NCI-H2196 (cell line): ENCODE data around the gene SNAPC2.
"Not testable (repeated sequence)": the region's sequence is repeated elsewhere in the genome, so short reads cannot be mapped to it uniquely, and the experiment has no call there.

Experiments
- DNase-seq: peaks from one replicate; lab custom pipeline; 2025; ENCODE audit not compliant: unreplicated experiment; lab: John Stamatoyannopoulos, UW

SNAPC2 gene

GRCh38 chr19:7888145-7888825 lies 31.9 kb upstream of the SNAPC2 start, which contains the start of gene LRRC8E:
Gene LRRC8E, plus strand, starts transcription at chr19:7888510. Its CDS starts 7,094 bp downstream, at chr19:7895604.
- DNase-seq: no peak

DNA sequence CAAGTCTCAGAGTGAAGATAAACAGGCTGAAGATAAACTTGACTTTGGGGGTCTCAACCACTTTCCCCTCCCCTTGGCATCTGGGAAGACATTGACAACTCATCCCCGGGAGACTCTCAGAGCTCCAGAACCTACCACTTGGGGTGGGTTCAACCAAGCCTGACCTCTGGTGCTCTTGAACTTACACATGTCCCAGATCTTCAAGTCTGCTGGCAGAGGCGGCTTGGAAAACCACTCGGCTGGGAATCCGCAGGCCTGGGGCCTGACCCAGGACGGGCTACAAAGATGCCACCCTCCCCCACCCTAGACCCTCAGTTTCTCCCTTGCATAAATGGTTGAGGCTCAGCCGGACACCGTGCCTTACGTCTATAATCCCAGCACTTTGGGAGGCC lies 31.3 kb upstream of the SNAPC2 start:
- DNase-seq: no peak

DNA sequence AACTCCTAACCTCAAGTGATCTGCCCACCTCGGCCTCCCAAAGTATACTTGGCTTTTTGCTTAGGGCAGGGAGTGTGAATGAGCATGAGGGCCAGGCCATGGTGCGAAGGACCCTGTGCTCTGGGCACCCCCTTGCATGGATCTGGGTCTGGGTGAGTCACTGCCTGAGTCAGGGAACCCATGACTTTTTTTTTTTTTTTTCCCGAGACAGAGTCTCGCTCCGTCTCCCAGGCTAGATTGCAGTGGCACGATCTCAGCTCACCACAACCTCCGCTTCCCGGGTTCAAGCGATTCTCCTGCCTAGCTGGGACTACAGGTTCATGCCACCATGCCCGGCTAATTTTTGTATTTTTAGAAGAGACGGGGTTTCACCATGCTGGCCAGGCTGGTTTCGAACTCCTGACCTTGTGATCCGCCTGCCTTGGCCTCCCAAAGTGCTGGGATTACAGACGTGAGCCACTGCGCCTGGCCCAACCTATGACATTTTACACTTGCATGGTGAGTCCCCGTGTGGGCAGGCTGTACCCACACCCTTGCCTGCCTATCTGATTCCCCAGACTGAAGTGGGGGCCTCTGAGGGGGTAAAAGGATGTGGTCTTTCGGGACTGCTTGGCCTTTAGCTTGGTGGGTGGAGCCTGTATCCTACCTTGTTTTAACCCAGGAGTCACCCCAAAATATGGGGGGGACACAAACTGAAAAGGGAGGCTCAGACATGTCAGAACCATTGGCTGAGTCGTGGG lies 26.6 kb upstream of the SNAPC2 start:
- DNase-seq: not testable (repeated sequence)

DNA sequence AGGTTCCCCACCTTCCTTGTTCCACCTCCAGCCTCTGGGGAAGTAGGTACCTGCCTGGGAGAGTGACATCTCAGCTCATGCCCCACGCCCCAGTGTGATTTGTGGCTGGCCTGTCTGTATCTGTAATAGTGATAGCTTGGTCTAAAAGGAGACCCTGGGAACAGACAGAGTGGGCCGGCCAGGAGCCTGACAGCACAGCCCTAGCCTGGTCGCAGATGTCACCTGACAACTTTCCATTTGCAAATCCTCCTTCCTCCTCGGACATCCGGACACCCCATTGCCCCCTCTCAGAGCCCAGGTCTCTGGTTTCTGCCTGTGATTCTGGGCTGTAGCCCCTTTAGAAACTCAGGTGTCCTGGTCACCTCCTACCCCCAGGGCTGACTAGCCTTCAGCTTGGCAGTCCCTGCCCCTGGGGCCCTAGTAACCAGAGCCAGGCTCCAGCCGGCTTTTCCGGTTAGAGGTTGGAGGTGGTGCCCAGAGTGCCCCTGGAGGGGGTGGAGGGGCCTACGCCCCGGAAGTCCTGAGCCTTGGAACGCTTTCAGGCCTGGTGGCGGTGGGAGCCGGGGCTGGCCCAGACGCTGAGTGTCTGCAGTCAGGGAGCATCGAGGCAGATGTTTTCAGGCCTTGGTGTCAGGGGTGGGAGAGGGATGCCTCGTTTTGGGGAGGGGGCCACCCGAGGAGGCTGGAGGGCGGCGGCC lies 25.4 kb upstream of the SNAPC2 start:
- DNase-seq: no peak

DNA sequence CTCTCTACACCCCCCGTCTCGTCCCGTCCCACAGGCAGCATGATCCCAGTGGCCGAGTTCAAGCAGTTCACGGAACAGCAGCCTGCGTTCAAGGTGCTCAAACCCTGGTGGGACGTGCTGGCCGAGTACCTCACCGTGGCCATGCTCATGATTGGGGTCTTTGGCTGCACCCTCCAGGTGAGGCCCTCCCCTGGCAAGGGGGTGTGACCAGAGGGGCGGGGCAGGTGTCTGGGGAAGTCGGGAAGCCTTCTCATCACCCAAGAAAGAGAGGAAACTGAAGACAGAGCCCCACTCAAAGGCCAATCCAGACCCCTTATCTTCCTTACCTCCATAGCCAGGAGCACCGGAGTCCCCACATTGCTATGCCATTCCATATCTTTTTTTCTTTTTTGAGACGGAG lies 24.6 kb upstream of the SNAPC2 start:
- DNase-seq: no peak

GRCh38 chr19:7897292-7897691 lies 22.8 kb upstream of the SNAPC2 start:
- DNase-seq: no peak

GRCh38 chr19:7898967-7899366 lies 21.2 kb upstream of the SNAPC2 start:
- no peak for DNase-seq

DNA sequence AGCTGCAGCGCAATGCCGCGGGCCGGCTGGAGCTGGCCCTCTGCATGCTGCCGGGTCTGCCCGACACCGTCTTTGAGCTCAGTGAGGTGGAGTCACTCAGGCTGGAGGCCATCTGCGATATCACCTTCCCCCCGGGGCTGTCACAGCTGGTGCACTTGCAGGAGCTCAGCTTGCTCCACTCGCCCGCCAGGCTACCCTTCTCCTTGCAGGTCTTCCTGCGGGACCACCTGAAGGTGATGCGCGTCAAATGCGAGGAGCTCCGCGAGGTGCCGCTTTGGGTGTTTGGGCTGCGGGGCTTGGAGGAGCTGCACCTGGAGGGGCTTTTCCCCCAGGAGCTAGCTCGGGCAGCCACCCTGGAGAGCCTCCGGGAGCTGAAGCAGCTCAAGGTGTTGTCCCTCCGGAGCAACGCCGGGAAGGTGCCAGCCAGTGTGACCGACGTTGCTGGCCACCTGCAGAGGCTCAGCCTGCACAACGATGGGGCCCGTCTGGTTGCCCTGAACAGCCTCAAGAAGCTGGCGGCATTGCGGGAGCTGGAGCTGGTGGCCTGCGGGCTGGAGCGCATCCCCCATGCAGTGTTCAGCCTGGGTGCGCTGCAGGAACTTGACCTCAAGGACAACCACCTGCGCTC lies 20.3 kb upstream of the SNAPC2 start:
- DNase-seq: no peak

GRCh38 chr19:7900401-7900870 lies 19.7 kb upstream of the SNAPC2 start:
- no peak for DNase-seq

DNA sequence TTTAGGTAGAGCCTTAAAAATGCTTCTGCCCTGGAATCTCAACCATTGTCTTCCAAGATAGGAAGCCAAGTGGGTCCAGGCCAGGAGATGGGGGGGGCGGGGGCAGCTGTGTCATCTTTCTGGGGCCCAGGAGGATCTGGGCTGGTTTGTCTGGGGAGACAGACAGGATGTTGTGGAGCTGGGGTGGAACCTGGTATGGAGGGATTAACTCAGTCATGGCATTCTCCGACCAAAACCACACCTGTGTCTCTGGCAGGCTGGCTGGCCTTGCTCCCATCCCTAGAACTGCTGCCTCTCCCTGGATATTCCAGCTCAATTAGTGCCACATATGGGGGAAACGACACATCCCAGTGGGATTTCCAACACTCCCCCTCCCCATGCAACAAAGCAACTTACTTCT lies 19.2 kb upstream of the SNAPC2 start:
- no peak for DNase-seq

GRCh38 chr19:7901337-7901736 lies 18.8 kb upstream of the SNAPC2 start:
- DNase-seq: no peak

DNA sequence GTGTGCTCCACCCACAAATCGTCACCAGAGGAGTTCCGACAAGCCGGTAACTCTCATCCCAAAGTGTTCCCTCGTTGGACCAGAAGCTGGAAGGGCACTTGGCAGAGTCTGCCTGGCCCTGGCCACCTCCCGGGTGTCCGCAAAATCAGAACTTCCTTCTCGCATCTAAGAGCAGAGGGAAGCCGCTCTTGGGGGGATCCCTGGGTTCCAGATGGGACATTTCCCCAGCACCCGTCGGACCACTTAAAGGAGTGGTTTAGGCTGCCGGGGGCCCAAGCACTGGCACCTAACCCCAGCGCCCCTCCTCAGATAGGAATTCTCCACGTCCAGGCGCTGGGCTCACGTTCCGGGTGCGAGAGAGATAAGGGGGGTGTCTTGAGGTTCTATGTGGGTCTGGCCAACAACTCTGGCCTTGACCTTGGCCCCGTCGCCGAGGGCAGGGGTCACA lies 17.3 kb upstream of the SNAPC2 start:
- DNase-seq: no peak

DNA sequence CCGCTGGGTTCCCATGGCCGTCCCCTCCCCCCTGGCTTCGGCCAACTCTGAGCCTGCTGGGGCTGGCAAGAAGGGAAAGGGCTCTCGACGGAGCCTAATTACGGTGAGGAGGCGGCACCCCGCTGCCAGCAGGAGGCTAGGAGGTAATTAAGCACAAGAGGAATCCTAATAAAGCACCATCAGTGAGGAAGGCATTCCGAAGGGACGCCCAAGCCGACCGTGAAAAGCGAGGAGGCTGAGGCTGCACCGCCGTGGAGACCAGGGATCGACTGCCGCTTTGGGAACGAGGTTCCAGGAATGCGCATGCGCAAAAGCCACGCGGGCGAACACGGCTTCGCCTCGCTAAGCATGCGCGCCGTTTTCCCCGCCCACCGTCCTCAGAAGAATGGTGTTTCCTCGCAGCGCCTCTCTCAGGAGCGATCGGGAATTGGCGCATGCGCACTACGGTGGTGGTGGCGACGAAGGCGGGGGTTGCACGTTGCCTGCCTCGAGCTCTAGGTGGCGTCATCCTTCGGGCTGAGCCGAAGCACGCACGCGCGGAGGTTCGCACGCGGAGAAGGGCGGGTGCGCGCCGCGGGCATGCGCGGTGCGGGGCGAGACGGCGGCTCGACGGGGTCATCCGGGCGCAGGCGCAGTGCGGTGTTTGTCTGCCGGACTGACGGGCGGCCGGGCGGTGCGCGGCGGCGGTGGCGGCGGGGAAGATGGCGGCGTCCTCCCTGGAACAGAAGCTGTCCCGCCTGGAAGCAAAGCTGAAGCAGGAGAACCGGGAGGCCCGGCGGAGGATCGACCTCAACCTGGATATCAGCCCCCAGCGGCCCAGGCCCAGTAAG lies 16.7 kb upstream of the SNAPC2 start, which contains the start of gene MAP2K7:
TSS of gene MAP2K7 (plus strand) at position 634 of the 830 bp plus-strand sequence. CDS start at position 702, 68 bp downstream.
- peak; percentile 100 for DNase-seq

DNA sequence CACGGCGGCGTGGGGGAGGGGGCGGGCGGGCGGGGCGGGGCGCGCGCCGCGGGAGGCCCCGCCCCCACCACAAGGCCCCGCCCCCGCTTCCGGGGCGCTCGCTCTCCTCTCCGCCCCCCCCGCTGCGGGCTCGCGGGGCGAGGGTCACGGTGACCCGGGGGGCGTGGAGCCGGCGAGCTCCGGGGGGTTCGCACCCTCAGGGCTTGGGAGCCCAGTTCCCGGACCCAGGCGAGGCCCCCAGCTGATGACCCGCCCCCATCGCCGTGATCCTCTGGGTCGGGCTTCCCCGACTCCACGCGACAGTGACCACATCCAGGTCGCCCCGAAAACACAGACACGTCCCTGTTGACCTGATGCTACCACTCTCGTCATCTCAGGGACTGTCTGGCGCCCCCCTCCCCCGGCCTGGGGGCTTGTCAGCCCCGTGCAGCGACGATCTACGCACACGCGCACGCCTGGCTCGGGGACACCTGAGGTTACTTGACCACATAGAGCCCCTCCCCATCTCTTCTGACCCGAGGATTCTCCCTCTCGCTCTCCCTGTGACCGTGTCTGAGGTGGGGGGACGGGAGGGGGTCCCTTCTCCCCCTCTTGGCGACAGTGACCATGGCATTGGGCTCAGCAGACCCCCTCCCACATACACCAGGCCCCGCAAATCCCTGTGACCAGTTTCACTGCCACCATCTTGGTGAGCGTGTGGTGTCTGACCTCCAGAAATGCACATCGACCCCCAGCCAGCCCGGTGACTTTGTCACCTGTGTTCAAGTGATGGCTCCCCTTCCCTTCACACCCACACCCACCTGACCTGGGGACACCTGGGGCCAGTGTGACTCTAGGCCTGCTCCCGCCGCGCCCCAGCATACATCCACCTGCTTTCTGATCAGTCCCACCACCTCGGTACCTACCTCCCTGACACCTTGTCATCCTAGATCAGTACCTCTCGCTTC lies 15.8 kb upstream of the SNAPC2 start:
- DNase-seq: peak; percentile 73

- DNase-seq: no peak
Measured at GRCh38 chr19:7905268-7905667, 14.9 kb upstream of the SNAPC2 start.

- no peak for DNase-seq
Measured at GRCh38 chr19:7905859-7906258, 14.3 kb upstream of the SNAPC2 start.

DNA sequence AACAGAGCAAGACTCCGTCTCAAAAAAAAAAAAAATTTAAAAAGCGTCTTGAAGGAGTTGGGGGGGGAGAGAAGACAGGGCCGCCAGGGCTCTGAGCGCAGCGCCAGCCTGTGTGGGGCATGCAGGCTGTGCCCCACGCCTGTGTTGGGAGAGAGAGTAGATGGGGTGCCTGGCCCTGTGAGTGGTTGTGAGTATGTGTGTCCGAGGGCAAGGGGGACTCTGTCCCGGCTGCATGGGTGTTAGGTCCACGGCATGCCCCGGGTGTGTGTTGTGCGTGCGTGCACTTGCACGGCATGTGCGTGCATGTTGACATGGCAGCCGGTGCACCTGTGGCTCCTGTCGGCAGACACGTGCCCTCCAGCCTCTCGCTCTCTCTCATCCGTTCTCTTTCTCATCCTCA lies 13.0 kb upstream of the SNAPC2 start:
- DNase-seq: no peak

DNA sequence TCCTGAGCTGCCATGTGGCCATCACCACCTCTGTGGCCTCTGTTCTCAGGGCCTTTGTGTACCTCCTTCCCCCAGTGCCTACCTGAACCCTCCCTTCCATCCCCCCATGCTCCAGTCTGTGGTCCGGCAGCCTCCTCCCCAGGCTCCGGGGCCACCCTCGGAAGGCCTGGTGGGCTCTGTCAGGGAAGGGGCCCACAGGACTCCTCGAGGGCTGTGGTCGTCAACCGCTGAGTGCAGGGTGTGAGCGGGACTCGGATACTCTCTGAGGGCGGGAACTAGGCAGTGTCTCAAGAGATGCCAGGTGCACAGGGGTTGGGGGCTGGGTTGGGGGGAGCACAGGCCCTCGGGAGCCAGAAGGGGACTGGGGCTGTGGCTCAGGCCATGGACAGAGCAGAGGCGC lies 12.6 kb upstream of the SNAPC2 start:
- no peak for DNase-seq

DNA sequence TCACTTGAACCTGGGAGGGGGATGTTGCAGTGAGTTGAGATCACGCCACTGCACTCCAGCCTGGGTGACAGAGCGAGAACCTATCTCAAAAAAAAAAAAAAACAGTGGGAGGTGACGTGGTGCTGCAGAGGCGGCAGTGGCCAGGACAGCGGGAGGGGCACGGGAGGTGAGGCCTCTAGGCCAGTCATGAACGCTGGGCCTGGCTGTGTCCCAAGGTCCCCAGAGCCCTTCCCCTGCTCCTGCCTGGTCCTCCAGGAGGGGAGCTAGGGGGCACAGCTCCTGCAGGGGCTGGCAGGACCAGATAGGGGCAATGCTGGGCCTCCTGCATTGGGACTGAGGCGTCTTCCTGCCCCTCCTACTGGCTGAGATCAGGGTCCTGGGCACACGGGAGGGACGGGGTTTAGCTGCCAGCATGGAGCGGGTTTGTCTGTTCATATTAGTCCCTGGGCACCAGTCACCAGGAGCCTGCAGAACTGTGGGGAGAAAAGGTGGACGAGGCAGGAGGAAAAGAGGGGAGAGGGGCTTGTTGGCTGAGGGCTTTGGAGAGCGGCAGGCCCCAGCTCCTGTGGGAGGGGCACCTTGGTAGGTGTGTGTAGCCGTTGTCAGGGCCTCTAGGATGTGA lies 11.9 kb upstream of the SNAPC2 start:
- DNase-seq: no peak
